Activated B cell treated with CpG ODN at 0.5 μM for 24 hours (primary cell): Measurements from ENCODE around the gene CFAP210. TPM values are rescaled to one million over a fixed set of nuclear protein-coding genes. Genes with fewer than 3 reads are reported as not detected.
A peak's percentile ranks its signal among the peaks of the same experiment; 100 is the strongest.

Experiments
- ATAC-seq: fragments of 200-7000 bp; cut with Tn5 transposase; one replicate; pipeline ENCODE4 v1.10.0; 2021; ENCODE audit warnings: low read depth, mild to moderate bottlenecking, moderate library complexity
- CTCF ChIA-PET: fragments of 350-600 bp; sonication (Branson Sonifier 250); formaldehyde crosslinking; loops from one replicate; lab custom pipeline; 2021; ENCODE audit warnings: antibody characterized with exemption; lab: Charles Lee
- POLR2A ChIA-PET: fragments of 350-600 bp; sonication (Branson Sonifier 250); formaldehyde crosslinking; loops from one replicate; lab custom pipeline; 2021; ENCODE audit warnings: antibody characterized with exemption; lab: Charles Lee
- DNase-seq: peaks from one replicate; pipeline ENCODE4 v3.0.0; 2022
- H3K27ac Mint-ChIP-seq: one replicate; pipeline ENCODE4 v1.8.0; 2020; ENCODE audit warnings: mixed read lengths
- H3K27me3 Mint-ChIP-seq: one replicate; pipeline ENCODE4 v1.8.0; 2021; ENCODE audit warnings: mixed read lengths
- H3K36me3 Mint-ChIP-seq: one replicate; pipeline ENCODE4 v1.8.0; 2021; ENCODE audit warnings: low read depth, mixed read lengths
- H3K4me1 Mint-ChIP-seq: one replicate; pipeline ENCODE4 v1.8.0; 2021; ENCODE audit warnings: mixed read lengths
- H3K4me3 Mint-ChIP-seq: one replicate; pipeline ENCODE4 v1.8.0; 2020; ENCODE audit warnings: mild to moderate bottlenecking, mixed read lengths
- H3K9me3 Mint-ChIP-seq: one replicate; pipeline ENCODE4 v1.8.0; 2020; ENCODE audit warnings: mixed read lengths
- intact Hi-C: fragments of 100-400 bp; cut with micrococcal nuclease; formaldehyde crosslinking; loops from one replicate; pipeline ENCODE4 v1.15.1; 2024
- total RNA-seq: library from RNA; stranded (reverse); gene quantifications from 2 replicates; pipeline ENCODE4 v1.2.3, GENCODE V29; 2022
- TF ChIP-seq, protein P1 (sequence below): fragments of 200-600 bp; IDR thresholded peaks from one replicate; pipeline ENCODE4 v1.8.0; 2022; ENCODE audit warnings: antibody characterized with exemption, mild to moderate bottlenecking

CFAP210 gene
- total RNA-seq, 1 donor from 2014 or later = not detected

- DNase-seq (no peak), ATAC-seq (no peak)
- Mint-ChIP-seq H3K4me1 (peaks cover 15% of the 10 kb centered on the region), H3K27ac (no peak overlapping the region), H3K36me3 (no peaks in the 10 kb centered on the region), H3K4me3 (no peak overlapping the region), H3K27me3 (peaks cover 12% of the 10 kb centered on the region), H3K9me3 (no peaks in the 10 kb centered on the region)
- TF ChIP-seq, protein P1, sequence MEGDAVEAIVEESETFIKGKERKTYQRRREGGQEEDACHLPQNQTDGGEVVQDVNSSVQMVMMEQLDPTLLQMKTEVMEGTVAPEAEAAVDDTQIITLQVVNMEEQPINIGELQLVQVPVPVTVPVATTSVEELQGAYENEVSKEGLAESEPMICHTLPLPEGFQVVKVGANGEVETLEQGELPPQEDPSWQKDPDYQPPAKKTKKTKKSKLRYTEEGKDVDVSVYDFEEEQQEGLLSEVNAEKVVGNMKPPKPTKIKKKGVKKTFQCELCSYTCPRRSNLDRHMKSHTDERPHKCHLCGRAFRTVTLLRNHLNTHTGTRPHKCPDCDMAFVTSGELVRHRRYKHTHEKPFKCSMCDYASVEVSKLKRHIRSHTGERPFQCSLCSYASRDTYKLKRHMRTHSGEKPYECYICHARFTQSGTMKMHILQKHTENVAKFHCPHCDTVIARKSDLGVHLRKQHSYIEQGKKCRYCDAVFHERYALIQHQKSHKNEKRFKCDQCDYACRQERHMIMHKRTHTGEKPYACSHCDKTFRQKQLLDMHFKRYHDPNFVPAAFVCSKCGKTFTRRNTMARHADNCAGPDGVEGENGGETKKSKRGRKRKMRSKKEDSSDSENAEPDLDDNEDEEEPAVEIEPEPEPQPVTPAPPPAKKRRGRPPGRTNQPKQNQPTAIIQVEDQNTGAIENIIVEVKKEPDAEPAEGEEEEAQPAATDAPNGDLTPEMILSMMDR = no peak
- intact Hi-C loops = no loop called here
- ChIA-PET POLR2A (no interaction called here), CTCF (no interaction called here)
Measured at GRCh38 chr2:169736902-169737301, 42.7 kb upstream of the CFAP210 start.

DNA sequence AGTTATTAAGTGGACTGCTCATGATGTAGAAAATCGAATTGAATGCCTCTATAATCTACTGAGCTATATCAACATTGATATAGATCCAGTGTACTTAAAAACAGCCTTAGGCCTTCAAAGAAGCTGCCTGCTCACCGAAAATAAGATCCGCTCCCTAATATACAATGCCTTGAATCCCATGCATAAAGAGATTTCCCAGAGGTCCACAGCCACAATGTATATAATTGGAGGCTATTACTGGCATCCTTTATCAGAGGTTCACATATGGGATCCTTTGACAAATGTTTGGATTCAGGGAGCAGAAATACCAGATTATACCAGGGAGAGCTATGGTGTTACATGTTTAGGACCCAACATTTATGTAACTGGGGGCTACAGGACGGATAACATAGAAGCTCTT, 41.4 kb upstream of the CFAP210 start:
- TF ChIP-seq, protein P1 = no peak
- ChIA-PET POLR2A (no interaction called here), CTCF (no interaction called here)
- ATAC-seq = no peak
- H3K27ac Mint-ChIP-seq = no peak overlapping the region
- intact Hi-C loops = no loop called here
- no peaks in the 10 kb centered on the region for H3K9me3 Mint-ChIP-seq
- H3K4me1 Mint-ChIP-seq = peaks cover 15% of the 10 kb centered on the region
- no peaks in the 10 kb centered on the region for H3K36me3 Mint-ChIP-seq
- H3K27me3 Mint-ChIP-seq = peaks cover 12% of the 10 kb centered on the region
- no peak for DNase-seq
- peak overlapping the region; percentile 35 for H3K4me3 Mint-ChIP-seq

GRCh38 chr2:169734169-169734847, 40.1 kb upstream of the CFAP210 start:
- intact Hi-C loops = no loop called here
- ATAC-seq = peak; percentile 30
- Mint-ChIP-seq H3K9me3 (no peaks in the 10 kb centered on the region), H3K36me3 (no peaks in the 10 kb centered on the region), H3K4me3 (peak overlapping the region; percentile 77), H3K27ac (no peak overlapping the region), H3K4me1 (peaks cover 15% of the 10 kb centered on the region), H3K27me3 (peaks cover 12% of the 10 kb centered on the region)
- TF ChIP-seq, protein P1 = no peak
- ChIA-PET CTCF (no interaction called here), POLR2A (no interaction called here)
- DNase-seq = peak; percentile 21

DNA sequence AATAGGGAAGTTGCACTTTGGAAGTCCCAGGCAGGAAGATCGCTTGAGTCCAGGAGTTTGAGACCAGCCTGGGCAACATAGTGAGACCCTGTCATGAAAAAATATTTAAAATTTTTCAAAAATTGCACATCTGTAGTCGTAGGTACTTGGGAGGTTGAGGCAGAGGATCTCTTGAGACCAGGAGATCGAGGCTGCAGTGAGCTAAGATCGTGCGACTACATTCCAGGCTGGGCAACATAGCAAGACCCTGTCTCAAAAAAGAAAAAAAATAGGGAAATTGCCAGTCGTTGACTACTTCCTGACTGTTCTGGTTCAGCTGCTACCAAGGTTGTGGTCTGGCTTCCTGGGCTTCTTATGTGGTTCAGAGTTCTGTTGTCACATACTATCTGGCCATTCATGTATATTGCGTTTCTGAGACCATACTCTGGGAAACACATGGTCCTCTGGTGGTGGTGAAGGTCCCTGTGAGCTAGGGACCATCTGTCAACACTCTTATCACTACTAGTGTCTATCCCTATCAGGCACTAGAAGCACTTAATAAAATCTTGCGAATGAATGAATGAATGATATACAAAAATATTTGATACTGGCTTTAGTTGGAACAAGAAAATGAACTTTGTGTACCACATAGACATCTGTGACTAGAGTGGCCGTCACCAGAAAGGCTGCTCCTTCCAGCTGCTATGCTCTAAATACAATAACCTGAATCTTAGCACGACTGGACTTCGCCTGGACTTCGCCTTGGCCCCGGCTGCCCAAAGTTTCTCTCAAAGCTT, 38.6 kb upstream of the CFAP210 start:
- ATAC-seq = no peak
- no peak for DNase-seq
- Mint-ChIP-seq H3K36me3 (no peaks in the 10 kb centered on the region), H3K27ac (no peak overlapping the region), H3K27me3 (peaks cover 12% of the 10 kb centered on the region), H3K4me3 (peak overlapping the region; percentile 90), H3K4me1 (peaks cover 15% of the 10 kb centered on the region), H3K9me3 (no peaks in the 10 kb centered on the region)
- CTCF ChIA-PET = no interaction called here
- intact Hi-C loops = loop anchor here (1.0 to 2.0 kb wide), 3 partner anchors 38 to 92 kb away; partner anchors contain the start of genes CFAP210, METTL5, PHOSPHO2 and SSB
- TF ChIP-seq, protein P1 = no peak
- POLR2A ChIA-PET = no interaction called here

DNA sequence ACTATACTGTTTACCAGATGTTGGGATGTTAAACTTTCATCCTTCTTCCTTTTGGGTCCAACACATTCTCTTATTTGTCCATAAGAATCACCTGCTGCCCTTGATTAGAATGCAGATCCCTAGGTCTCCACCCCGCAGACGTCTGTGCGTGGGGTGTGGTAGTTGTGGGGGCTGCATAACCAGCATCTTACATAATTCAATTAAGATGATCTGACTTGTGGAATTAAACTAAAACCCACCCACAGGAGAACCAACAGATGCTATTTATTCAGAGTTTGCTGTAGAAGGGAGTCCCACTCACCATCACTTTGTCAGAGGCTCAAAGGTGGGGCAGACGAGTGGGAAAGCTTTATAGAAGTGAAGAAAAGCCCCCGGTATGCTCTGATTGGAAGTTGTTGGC, 37.9 kb upstream of the CFAP210 start:
- Mint-ChIP-seq H3K4me1 (peaks cover 15% of the 10 kb centered on the region), H3K9me3 (no peaks in the 10 kb centered on the region), H3K4me3 (peak overlapping the region; percentile 59), H3K27me3 (peaks cover 12% of the 10 kb centered on the region), H3K27ac (no peak overlapping the region), H3K36me3 (no peaks in the 10 kb centered on the region)
- no peak for DNase-seq
- ATAC-seq = no peak
- CTCF ChIA-PET = no interaction called here
- POLR2A ChIA-PET = no interaction called here
- intact Hi-C loops = loop anchor here (2.0 kb wide), 2 partner anchors 67 to 93 kb away; partner anchors contain the start of genes METTL5 and SSB
- TF ChIP-seq, protein P1 = no peak
